ENCODE results near the gene TTLL8. TPM values are rescaled to one million over a fixed set of nuclear protein-coding genes. Genes with fewer than 3 reads are reported as not detected.

The TTLL8 gene
- total RNA-seq, 4 donors from 2014 or later = not detected

- TF ChIP-seq POLR2A (IDR thresholded peaks at IDR 0.05) = no peak
- WGBS, 2 donors = 70 to 73% methylated on average over 18 of the region's 18 CpGs
- DNase-seq (ENCODE audit: low spot score in 2 of 2) = no peak
- intact Hi-C loops (cut with DNase I; ENCODE audit: low total_unique reads) = no loop called here
- H3K4me3 ChIP-seq (ENCODE audit: low read depth, poor library complexity, severe bottlenecking) = no peak overlapping the region
Observed at GRCh38 chr22:50082197-50082715, 24.2 kb upstream of the TTLL8 start.

- intact Hi-C loops (cut with DNase I; ENCODE audit: low total_unique reads) = no loop called here
- TF ChIP-seq CTCF (IDR thresholded peaks at IDR 0.05) (no peak), POLR2A (IDR thresholded peaks at IDR 0.05) (no peak)
- no peak for DNase-seq (ENCODE audit: low spot score in 2 of 2)
- 88 to 90% methylated on average over 27 of the region's 27 CpGs for WGBS, 2 donors
- no peak overlapping the region for H3K4me3 ChIP-seq (ENCODE audit: low read depth, poor library complexity, severe bottlenecking)
Observed at GRCh38 chr22:50081426-50082196, 23.5 kb upstream of the TTLL8 start.

GRCh38 chr22:50080077-50080465 is 22.0 kb upstream of the TTLL8 start:
- intact Hi-C loops (cut with DNase I; ENCODE audit: low total_unique reads) = no loop called here
- no peak overlapping the region for H3K4me3 ChIP-seq (ENCODE audit: low read depth, poor library complexity, severe bottlenecking)
- TF ChIP-seq CTCF (IDR thresholded peaks at IDR 0.05) (no peak), POLR2A (IDR thresholded peaks at IDR 0.05) (no peak)
- WGBS, 2 donors = 80 to 81% methylated on average over 13 of the region's 13 CpGs
- DNase-seq (ENCODE audit: low spot score in 2 of 2) = no peak

- DNase-seq (ENCODE audit: low spot score in 2 of 2) = no peak
- TF ChIP-seq CTCF (IDR thresholded peaks at IDR 0.05) (no peak), POLR2A (IDR thresholded peaks at IDR 0.05) (no peak)
- 72% methylated on average over 9 of the region's 9 CpGs for WGBS, 2 donors
- intact Hi-C loops (cut with DNase I; ENCODE audit: low total_unique reads) = no loop called here
- no peak overlapping the region for H3K4me3 ChIP-seq (ENCODE audit: low read depth, poor library complexity, severe bottlenecking)
Observed at GRCh38 chr22:50078761-50079160, 20.7 kb upstream of the TTLL8 start.

- H3K4me3 ChIP-seq (ENCODE audit: low read depth, poor library complexity, severe bottlenecking) = no peak overlapping the region
- DNase-seq (ENCODE audit: low spot score in 2 of 2) = no peak
- 90 to 95% methylated on average over 13 of the region's 13 CpGs for WGBS, 2 donors
- no peak for TF ChIP-seq CTCF (IDR thresholded peaks at IDR 0.05)
- no peak for TF ChIP-seq POLR2A (IDR thresholded peaks at IDR 0.05)
- intact Hi-C loops (cut with DNase I; ENCODE audit: low total_unique reads) = no loop called here
Observed at GRCh38 chr22:50078246-50078645, 20.1 kb upstream of the TTLL8 start.

GRCh38 chr22:50076646-50077535 is 18.8 kb upstream of the TTLL8 start:
- intact Hi-C loops (cut with DNase I; ENCODE audit: low total_unique reads) = no loop called here
- WGBS, 2 donors = 89% methylated on average over 42 to 43 of the region's 43 CpGs
- no peak for DNase-seq (ENCODE audit: low spot score in 2 of 2)
- TF ChIP-seq CTCF (IDR thresholded peaks at IDR 0.05) = no peak
- no peak for TF ChIP-seq POLR2A (IDR thresholded peaks at IDR 0.05)
- no peak overlapping the region for H3K4me3 ChIP-seq (ENCODE audit: low read depth, poor library complexity, severe bottlenecking)

Data from lower leg skin (tissue), 4 donors.